Heart right ventricle (tissue), 16 donors: ENCODE results near the gene RHD. TPM values are rescaled to one million over a fixed set of nuclear protein-coding genes. Genes with fewer than 3 reads are reported as not detected.

Experiments
- ATAC-seq, 8 donors: fragments of 200-7000 bp; cut with Tn5 transposase; one replicate each; pipeline ENCODE4 v1.9.1; 2020; ENCODE audit warnings: mild to moderate bottlenecking in 8 of 8, moderate library complexity in 8 of 8, moderate number of reproducible peaks in 1 of 8
- DNase-seq, 2 donors: peaks; one replicate each; pipeline ENCODE4 v3.0.0-alpha.2; 2020
- H3K27ac ChIP-seq, 10 donors: fragments of 200-600 bp; sonication (generic) in 2 of 10; one replicate each; pipeline versions ENCODE4 v1.5.0 to v1.8.0; 2020 to 2022; ENCODE audit warnings: mild to moderate bottlenecking in 3 of 10
- H3K27me3 ChIP-seq, 7 donors: fragments of 200-600 bp; one replicate each; pipeline ENCODE4 v1.8.0; 2021 to 2022; ENCODE audit warnings: mild to moderate bottlenecking in 2 of 7
- H3K36me3 ChIP-seq, 9 donors: fragments of 200-600 bp; sonication (generic) in 1 of 9; one replicate each; pipeline versions ENCODE4 v1.5.0 to v1.8.0; 2020 to 2022; ENCODE audit warnings: mild to moderate bottlenecking in 2 of 9
- H3K4me1 ChIP-seq, 9 donors: fragments of 200-600 bp; sonication (generic) in 1 of 9; one replicate each; pipeline versions ENCODE4 v1.5.0 to v1.8.0; 2020 to 2022; ENCODE audit warnings: mild to moderate bottlenecking in 4 of 9
- H3K4me3 ChIP-seq, 10 donors: fragments of 200-600 bp; sonication (generic) in 2 of 10; one replicate each; pipeline versions ENCODE4 v1.5.0 to v1.8.0; 2020 to 2022; ENCODE audit warnings: mild to moderate bottlenecking in 7 of 10, moderate library complexity in 2 of 10
- H3K9me3 ChIP-seq, 11 donors: fragments of 200-600 bp in 10 of 11; sonication (generic) in 2 of 11; one replicate each; pipeline versions ENCODE4 v1.5.0 to v1.8.0; 2013 to 2022; ENCODE audit warnings: mild to moderate bottlenecking in 2 of 11, control low read depth in 1 of 11, moderate library complexity in 1 of 11
- CTCF ChIP-seq, 9 donors: fragments of 200-600 bp; sonication (generic) in 2 of 9; IDR thresholded peaks; one replicate each; pipeline versions ENCODE4 v1.5.0 to v1.8.0; 2021 to 2022; ENCODE audit warnings: antibody characterized with exemption in 9 of 9, mild to moderate bottlenecking in 5 of 9, moderate library complexity in 1 of 9
- WGBS, 2 donors: extraction: QIAGEN DNeasy Blood & Tissue Kit; methylation state at CpG; one replicate each; pipeline ENCODE4 v1.1.7; 2013; ENCODE audit warnings: inconsistent platforms in 1 of 2; 5-methylcytosine and 5-hydroxymethylcytosine counted together
- intact Hi-C, 10 donors: fragments of 100-400 bp; cut with DNase I; formaldehyde crosslinking; loops; one replicate each; pipeline versions ENCODE4 v1.11.1 to v1.14.2; 2022
- polyA plus RNA-seq, 2 donors: library from polyadenylated mRNA; stranded (reverse); fragments of 200-250 nt; gene quantifications; one replicate each; pipeline ENCODE4 v1.2.3, GENCODE V29; 2013
- total RNA-seq, 10 donors: library from RNA; stranded (reverse); fragmentation: NEBNext Ultra II Directional in 3 of 10; extraction: Animal tissue kit (Norgen Biotek cat#: 25700) in 3 of 10; gene quantifications; one replicate each; pipeline versions ENCODE4 v1.2.1 to v1.2.4, GENCODE V29; 2021 to 2023
- donor health status: Arrhythmogenic right ventricular cardiomyopathy.
- donor health status: ischemic (EF 13 %, LVEDD 7.1; RV severe dilation, severe dysfunction).
- donor health status: healthy with polysubstance abuse.
- donor health status: DM: no; HTN: yes; CAD: no.
- donor health status: DM: no; HTN: no; CAD: no.
- donor health status: ischemic (EF 25% LVEDD 6.9; RV normal size, moderate dysfunction).
- donor health status: ischemic (EF 25% LVEDD 5.7; RV mildly dilated, moderate dysfunction).
- donor health status: healthy.
- donor health status: DM: yes; HTN: yes; CAD: no.
- donor health status: Ischemic cardiomyopathy.
- donor health status: ischemic (EF 35%, LVEDD 5.7; RV mildly dilated, moderate dysfunction).
- donor health status: nonischemic (EF 11% LVEDD 7.7; RV severe dilation, severe dysfunction).
- donor health status: DM: yes; HTN: yes; CAD: no.
- donor health status: PGD.
- donor health status: ischemic (EF 29% LVEDD 5.4; RV normal size, mild dysfunction).
- donor health status: nonischemic (EF 23%, LVEDD 6.1; RV moderate dilation, normal function).

Gene RHD
- total and polyA plus RNA-seq, 12 donors = 0.11 TPM; not detected in 11

- Histone ChIP-seq H3K27ac (no peak overlapping the region), H3K4me3 (no peak overlapping the region), H3K9me3 (no peaks in the 10 kb centered on the region), H3K4me1 (peaks cover 3 to 49% (median 32%) of the 10 kb centered on the region in 9 donors), H3K27me3 (no peaks in the 10 kb centered on the region), H3K36me3 (peaks cover 0 to 74% (median 10%) of the 10 kb centered on the region in 9 donors)
- TF ChIP-seq CTCF (IDR thresholded peaks at IDR 0.05) = no peak
- WGBS, 2 donors = 76% methylated on average over 4 of the region's 4 CpGs
- intact Hi-C loops = loop anchor here in 3 of 10 donors (5.0 to 10.0 kb wide), 3 partner anchors 97 to 109 kb away; partner anchors contain the start of genes RSRP1 (in 1 of the 3) and SYF2 (in 1 of the 3)
- ATAC-seq = peak in 1 of 8 donors; percentile 33
- no peak for DNase-seq
Measured at GRCh38 chr1:25343872-25344271, 71.6 kb downstream of the RHD start.

GRCh38 chr1:25347556-25347955 is 75.2 kb downstream of the RHD start:
- DNase-seq = no peak
- no peak for TF ChIP-seq CTCF (IDR thresholded peaks at IDR 0.05)
- no peak for ATAC-seq
- H3K36me3 ChIP-seq = peaks cover 0 to 98% (median 12%) of the 10 kb centered on the region in 9 donors
- no peak overlapping the region for H3K27ac ChIP-seq
- WGBS, 2 donors = 75 to 78% methylated on average over 2 of the region's 2 CpGs
- H3K27me3 ChIP-seq = no peaks in the 10 kb centered on the region
- peaks cover 0 to 20% (median 6%) of the 10 kb centered on the region in 9 donors for H3K4me1 ChIP-seq
- intact Hi-C loops = loop anchor here in 1 of 10 donors (10.0 kb wide), 1 partner anchor 113 kb away; the partner anchor contains the start of gene SYF2
- H3K9me3 ChIP-seq = no peaks in the 10 kb centered on the region
- no peak overlapping the region for H3K4me3 ChIP-seq

GRCh38 chr1:25349606-25350005 is 77.3 kb downstream of the RHD start:
- no peak for DNase-seq
- H3K27me3 ChIP-seq = no peaks in the 10 kb centered on the region
- TF ChIP-seq CTCF (IDR thresholded peaks at IDR 0.05) = no peak
- no peak overlapping the region for H3K27ac ChIP-seq
- WGBS, 2 donors = 91 to 95% methylated on average over 3 of the region's 3 CpGs
- no peaks in the 10 kb centered on the region for H3K9me3 ChIP-seq
- peaks cover 0 to 98% (median 20%) of the 10 kb centered on the region in 9 donors for H3K36me3 ChIP-seq
- peaks cover 0 to 13% (median 0%) of the 10 kb centered on the region in 9 donors for H3K4me1 ChIP-seq
- H3K4me3 ChIP-seq = no peak overlapping the region
- ATAC-seq = no peak
- intact Hi-C loops = loop anchor here in 1 of 10 donors (10.0 kb wide), 1 partner anchor 115 kb away; the partner anchor contains the start of gene SYF2

- ATAC-seq (no peak), DNase-seq (no peak)
- 67 to 74% methylated on average over 6 of the region's 6 CpGs for WGBS, 2 donors
- Histone ChIP-seq H3K27ac (peak overlapping the region in 2 of 10 donors; percentile 16 to 42), H3K27me3 (no peaks in the 10 kb centered on the region), H3K4me1 (peaks cover 0 to 20% (median 7%) of the 10 kb centered on the region in 9 donors), H3K4me3 (no peak overlapping the region), H3K9me3 (no peaks in the 10 kb centered on the region), H3K36me3 (peaks cover 0 to 97% (median 40%) of the 10 kb centered on the region in 9 donors)
- TF ChIP-seq CTCF (IDR thresholded peaks at IDR 0.05) = no peak
- intact Hi-C loops = no loop called here
Measured at GRCh38 chr1:25355841-25356395, 83.6 kb downstream of the RHD start.
